ENCODE results near the gene ELF3. TPM values are rescaled to one million over a fixed set of nuclear protein-coding genes. Genes with fewer than 3 reads are reported as not detected.
A peak's percentile ranks its signal among the peaks of the same experiment; 100 is the strongest.

The ELF3 gene
- total and polyA plus RNA-seq, 2 experiments from 2014 or later: 22.6 to 28.7 TPM

DNA sequence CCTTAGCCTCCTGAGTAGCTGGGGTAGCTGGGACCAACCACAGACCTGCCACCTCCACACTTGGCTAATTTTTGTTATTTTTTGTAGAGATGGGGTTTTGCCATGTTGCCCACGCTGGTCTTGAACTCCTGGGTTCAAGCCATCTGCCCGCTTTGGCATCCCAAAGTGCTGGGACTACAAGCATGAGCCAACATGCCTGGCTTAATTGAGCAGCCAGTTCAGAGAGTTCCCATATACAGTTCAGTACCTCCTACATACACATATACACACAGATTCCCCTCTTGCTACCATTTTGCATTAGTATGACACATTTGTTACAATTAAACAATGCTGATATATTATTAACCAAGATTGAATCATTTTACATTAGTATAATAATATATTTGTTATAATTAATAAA, 25.0 kb upstream of the ELF3 start:
- no peak overlapping the region for H3K27ac ChIP-seq
- no peak overlapping the region for H3K4me3 ChIP-seq
- DNase-seq (ENCODE audit: low read depth in 1 of 2, low spot score in 1 of 2): no peak
- TF ChIP-seq, protein P1, sequence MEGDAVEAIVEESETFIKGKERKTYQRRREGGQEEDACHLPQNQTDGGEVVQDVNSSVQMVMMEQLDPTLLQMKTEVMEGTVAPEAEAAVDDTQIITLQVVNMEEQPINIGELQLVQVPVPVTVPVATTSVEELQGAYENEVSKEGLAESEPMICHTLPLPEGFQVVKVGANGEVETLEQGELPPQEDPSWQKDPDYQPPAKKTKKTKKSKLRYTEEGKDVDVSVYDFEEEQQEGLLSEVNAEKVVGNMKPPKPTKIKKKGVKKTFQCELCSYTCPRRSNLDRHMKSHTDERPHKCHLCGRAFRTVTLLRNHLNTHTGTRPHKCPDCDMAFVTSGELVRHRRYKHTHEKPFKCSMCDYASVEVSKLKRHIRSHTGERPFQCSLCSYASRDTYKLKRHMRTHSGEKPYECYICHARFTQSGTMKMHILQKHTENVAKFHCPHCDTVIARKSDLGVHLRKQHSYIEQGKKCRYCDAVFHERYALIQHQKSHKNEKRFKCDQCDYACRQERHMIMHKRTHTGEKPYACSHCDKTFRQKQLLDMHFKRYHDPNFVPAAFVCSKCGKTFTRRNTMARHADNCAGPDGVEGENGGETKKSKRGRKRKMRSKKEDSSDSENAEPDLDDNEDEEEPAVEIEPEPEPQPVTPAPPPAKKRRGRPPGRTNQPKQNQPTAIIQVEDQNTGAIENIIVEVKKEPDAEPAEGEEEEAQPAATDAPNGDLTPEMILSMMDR (IDR thresholded peaks at IDR 0.05; ENCODE audit: low read depth, low read length): no peak
- H3K4me1 ChIP-seq (ENCODE audit: low read depth): no peaks in the 10 kb centered on the region
- H3K27me3 ChIP-seq: no peaks in the 10 kb centered on the region
- peaks cover 16% of the 10 kb centered on the region for H3K36me3 ChIP-seq
- no peaks in the 10 kb centered on the region for H3K9me3 ChIP-seq (ENCODE audit: low read depth)

DNA sequence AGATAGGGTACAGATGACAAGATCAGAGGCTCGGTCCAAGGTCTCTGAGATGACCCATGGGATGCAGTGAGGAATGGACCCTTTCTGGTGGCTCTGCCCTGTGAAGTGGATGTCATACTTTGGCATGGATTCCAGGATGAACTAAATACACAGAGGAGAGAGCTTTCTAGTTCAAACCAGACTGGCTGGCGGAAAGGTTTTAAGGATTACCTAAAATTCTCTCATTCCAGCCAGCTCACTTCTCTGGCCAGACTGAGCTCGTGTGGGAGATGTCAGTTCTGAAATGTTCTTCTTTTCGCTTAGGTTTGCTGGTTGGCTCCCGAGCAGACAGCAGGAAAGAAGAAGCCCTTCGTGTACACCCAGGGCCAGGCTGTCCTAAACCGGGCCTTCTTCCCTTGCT, 21.8 kb upstream of the ELF3 start:
- no peaks in the 10 kb centered on the region for H3K9me3 ChIP-seq (ENCODE audit: low read depth)
- TF ChIP-seq, protein P1 (IDR thresholded peaks at IDR 0.05; ENCODE audit: low read depth, low read length): no peak

DNA sequence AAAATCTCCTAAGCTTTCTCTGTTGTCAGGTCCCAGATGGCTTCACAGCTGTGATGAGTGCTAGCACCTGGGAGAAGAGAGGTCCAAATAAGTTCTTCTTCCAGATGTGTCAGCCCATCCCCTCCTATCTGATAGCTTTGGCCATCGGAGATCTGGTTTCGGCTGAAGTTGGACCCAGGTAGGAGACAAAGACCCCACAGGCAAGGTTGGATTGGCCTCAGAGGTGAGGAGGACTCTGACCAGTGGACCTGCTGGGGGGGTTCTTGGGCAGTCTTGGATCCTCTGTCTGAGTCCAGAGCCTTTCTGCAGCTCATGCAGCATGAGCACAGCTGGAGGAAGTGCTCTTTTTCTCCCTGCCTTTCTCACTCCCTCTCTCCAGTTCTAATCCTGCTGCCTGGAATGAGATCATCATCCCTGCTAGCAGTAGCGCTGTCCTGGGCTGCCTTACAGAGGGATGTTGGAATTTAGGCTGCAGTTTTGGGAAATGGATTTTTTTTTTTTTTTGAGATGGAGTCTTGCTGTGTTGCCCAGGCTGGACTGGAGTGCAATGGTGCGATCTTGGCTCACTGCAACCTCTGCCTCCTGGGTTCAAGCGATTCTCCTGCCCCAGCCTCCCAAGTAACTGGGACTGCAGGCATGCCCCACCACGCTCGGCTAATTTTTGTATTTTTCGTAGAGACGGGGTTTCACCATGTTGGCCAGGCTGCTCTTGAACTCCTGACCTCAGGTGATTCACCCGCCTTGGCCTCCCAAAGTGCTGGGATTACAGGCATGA, 20.8 kb upstream of the ELF3 start:
- no peak for DNase-seq (ENCODE audit: low read depth in 1 of 2, low spot score in 1 of 2)
- no peaks in the 10 kb centered on the region for H3K4me1 ChIP-seq (ENCODE audit: low read depth)
- H3K36me3 ChIP-seq: peaks cover 31% of the 10 kb centered on the region
- no peaks in the 10 kb centered on the region for H3K27me3 ChIP-seq
- no peaks in the 10 kb centered on the region for H3K9me3 ChIP-seq (ENCODE audit: low read depth)
- H3K4me3 ChIP-seq: no peak overlapping the region
- no peak overlapping the region for H3K27ac ChIP-seq
- TF ChIP-seq, protein P1 (IDR thresholded peaks at IDR 0.05; ENCODE audit: low read depth, low read length): no peak

More for the DNA sequence above, 21.8 kb upstream of the ELF3 start:
- peaks cover 31% of the 10 kb centered on the region for H3K36me3 ChIP-seq
- H3K27me3 ChIP-seq: no peaks in the 10 kb centered on the region
- H3K27ac ChIP-seq: no peak overlapping the region
- no peaks in the 10 kb centered on the region for H3K4me1 ChIP-seq (ENCODE audit: low read depth)
- H3K4me3 ChIP-seq: no peak overlapping the region
- no peak for DNase-seq (ENCODE audit: low read depth in 1 of 2, low spot score in 1 of 2)

DNA sequence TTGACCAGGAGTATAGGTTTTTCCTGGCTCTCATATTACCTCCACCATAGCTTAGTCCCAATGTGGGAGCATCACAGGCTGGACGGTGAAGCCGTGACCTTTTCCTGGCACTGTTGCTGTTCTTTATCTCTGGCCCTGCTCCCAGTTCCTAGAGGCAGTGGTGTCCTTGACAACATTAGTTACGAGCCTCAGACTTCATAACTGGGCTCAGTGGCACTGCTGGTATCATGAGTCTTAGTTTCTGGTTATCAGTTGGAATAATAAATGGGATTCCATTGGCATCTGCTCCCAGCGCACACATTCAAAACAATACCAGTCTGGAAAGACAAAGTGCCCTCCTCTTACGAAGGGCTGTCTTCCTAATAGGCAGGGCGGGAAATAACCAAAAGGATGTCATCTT, 20.0 kb upstream of the ELF3 start:
- H3K27ac ChIP-seq: peak overlapping the region; percentile 43
- H3K4me1 ChIP-seq (ENCODE audit: low read depth): no peaks in the 10 kb centered on the region
- H3K9me3 ChIP-seq (ENCODE audit: low read depth): no peaks in the 10 kb centered on the region
- H3K27me3 ChIP-seq: no peaks in the 10 kb centered on the region
- DNase-seq (ENCODE audit: low read depth in 1 of 2, low spot score in 1 of 2): peak in 1 of 2 donors; percentile 35
- H3K4me3 ChIP-seq: no peak overlapping the region
- TF ChIP-seq, protein P1 (IDR thresholded peaks at IDR 0.05; ENCODE audit: low read depth, low read length): no peak
- H3K36me3 ChIP-seq: peaks cover 35% of the 10 kb centered on the region

DNA sequence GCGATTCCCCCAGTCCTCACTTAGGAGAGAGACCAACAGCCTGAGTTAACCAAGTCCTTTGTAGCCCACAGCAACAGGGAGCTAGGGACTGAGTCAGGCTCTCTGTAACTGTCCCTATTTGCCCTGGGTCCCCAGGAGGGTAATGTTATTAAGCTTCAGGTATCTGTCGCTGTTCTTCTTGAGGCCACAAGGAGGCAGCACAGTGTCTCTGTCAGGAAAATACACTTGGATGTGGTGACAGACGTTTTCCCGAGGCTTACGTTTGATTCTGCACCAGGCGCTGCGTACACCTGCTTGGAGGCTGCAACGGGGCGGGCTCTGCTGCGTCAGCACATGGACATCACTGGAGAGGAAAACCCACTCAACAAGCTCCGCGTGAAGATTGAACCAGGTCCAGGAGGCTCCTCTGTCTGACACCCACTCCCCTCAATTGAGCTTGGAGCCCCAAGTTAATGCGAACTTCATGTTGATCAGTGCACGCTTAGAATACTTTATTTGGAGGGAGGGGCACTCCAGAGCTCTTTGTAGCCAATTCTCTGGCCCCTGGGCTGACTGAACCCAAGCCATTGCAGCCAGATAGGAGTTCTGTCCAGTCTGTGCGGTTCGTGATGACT, 10.7 kb upstream of the ELF3 start:
- no peaks in the 10 kb centered on the region for H3K27me3 ChIP-seq
- H3K4me3 ChIP-seq: no peak overlapping the region
- no peaks in the 10 kb centered on the region for H3K4me1 ChIP-seq (ENCODE audit: low read depth)
- TF ChIP-seq, protein P1 (IDR thresholded peaks at IDR 0.05; ENCODE audit: low read depth, low read length): peak; percentile 74
- H3K36me3 ChIP-seq: peaks cover 41% of the 10 kb centered on the region
- H3K9me3 ChIP-seq (ENCODE audit: low read depth): no peaks in the 10 kb centered on the region
- peak; percentile 63 to 78 for DNase-seq (ENCODE audit: low read depth in 1 of 2, low spot score in 1 of 2)
- no peak overlapping the region for H3K27ac ChIP-seq
